ENCODE data around the gene XIRP1.

GRCh38 chr3:39154280-39155021, 37.9 kb downstream of the XIRP1 start:
- TF ChIP-seq CTCF (IDR thresholded peaks at IDR 0.05) (no peak), POLR2A (IDR thresholded peaks at IDR 0.05) (peak in 1 of 2 donors; percentile 11)

Measured in thyroid gland (tissue), 4 donors.